Right hindlimb (tissue), 1 donor: ENCODE results near the gene MGLL.
"Not testable (repeated sequence)": the region's sequence is repeated elsewhere in the genome, so short reads cannot be mapped to it uniquely, and the experiment has no call there.

Experiments
- DNase-seq: peaks from one replicate; pipeline ENCODE4 v3.0.0-alpha.2; 2018

Gene MGLL

DNA sequence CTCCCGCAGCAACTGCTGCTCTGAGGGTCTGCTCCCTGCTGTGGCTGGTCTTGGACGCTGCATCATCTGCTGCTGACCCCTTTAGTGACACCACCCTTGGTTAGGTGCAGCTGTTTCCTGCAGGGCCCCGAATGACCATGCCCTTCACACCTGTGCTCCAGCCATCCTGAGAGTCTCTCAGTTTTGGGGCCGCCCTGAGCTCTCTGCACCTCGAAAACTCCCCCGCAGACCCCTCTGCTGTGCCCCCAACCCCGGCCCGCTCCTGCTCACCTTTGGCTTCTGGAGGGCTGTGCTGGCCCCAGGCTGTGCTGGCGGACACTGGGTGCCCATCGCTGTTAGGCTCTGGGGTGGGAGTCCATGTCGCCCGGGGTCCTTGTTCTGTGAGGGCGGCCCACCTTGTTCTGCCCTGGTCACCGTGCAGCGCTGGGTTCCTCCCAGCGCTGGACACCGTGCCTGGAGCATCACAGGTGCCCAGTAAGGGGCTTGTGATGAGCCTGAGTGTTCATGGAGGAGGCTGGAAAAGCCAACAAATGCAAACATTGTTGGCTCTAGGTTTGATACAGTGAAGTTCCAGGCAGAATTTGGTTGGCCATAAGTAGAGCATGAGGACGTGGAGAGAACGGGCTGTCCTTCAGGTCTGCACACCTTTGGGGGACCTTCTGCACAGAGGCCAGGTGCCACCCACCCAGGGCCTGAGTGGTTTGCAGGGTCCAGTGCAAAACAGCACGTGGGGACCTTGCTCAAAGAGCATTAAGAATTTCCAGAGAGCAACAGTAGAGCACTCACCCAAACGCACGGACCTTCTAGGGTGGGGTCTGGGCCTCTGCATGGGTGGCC is 137.2 kb downstream of the MGLL start:
- peak; percentile 17 for DNase-seq

- DNase-seq: no peak
Observed at GRCh38 chr3:127682561-127682960, 139.8 kb downstream of the MGLL start.

DNA sequence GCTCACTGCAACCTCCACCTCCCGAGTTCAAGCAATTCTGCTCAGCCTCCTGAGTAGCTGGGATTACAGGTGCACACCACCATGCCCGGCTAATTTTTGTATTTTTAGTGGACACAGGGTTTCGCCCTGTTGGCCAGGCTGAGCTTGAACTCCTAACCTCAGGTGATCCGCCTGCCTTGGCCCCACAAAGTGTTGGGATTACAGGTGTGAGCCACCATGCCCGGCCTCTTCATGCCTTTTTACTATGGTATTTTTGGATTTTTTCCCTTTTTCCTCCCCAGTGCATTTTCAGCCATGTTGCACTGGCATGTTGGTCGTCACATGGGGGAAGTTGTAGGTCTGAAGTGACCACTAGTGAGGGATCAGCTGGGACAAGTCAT is 140.2 kb downstream of the MGLL start:
- DNase-seq: not testable (repeated sequence)

GRCh38 chr3:127680798-127681221 is 141.5 kb downstream of the MGLL start:
- peak; percentile 18 for DNase-seq

DNA sequence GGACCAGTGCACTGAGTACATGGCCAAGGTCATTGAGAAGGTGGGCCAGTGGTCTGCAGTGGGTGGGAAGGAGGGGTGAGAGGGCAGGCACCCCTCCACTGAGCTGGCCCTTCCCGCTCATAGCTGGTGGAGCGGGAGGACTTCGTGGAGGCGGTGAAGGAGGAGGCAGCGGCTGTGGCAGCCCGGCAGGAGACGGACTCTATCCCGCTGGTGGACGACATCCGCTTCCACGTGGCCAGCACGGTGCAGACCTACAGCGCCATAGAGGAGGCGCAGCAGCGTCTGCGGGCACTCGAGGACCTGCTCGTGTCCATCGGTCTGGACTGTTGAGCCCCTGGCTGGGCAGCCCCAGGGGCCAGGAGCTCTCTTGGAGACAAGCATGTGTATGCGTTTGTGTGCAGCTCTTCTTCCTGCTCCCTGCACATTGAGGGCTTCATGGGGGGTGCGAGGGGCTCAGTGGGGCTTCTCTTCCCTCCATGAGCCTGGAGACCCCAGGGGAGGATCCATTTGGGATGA is 142.1 kb downstream of the MGLL start:
- no peak for DNase-seq

DNA sequence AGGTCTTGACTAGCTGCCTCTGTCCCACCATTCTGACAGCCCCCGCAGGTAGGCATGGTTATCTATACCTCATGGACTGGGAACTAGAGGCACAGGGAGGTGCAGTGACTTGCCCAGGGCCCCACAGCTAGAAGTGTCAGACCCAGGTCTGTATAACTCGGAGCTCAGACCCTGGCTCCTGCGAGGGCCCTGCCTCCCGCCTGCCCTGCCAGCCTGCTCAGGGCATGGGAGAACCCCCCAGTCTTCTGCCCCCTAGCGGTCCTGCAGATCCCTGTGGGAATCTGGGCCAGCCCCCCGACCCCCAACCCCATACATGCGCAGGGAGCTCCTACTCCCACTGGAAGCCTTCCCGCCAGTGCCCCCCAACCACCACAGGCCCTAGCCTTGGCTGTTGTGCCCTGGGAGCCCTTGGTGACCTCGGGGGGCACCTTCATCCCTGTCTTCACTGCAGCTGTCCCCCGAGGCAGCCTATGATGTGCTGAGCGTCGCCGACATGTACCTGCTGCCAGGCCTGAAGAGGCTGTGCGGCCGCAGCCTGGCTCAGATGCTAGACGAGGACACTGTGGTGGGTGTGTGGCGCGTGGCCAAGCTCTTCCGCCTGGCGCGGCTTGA is 142.7 kb downstream of the MGLL start:
- DNase-seq: peak; percentile 21

DNA sequence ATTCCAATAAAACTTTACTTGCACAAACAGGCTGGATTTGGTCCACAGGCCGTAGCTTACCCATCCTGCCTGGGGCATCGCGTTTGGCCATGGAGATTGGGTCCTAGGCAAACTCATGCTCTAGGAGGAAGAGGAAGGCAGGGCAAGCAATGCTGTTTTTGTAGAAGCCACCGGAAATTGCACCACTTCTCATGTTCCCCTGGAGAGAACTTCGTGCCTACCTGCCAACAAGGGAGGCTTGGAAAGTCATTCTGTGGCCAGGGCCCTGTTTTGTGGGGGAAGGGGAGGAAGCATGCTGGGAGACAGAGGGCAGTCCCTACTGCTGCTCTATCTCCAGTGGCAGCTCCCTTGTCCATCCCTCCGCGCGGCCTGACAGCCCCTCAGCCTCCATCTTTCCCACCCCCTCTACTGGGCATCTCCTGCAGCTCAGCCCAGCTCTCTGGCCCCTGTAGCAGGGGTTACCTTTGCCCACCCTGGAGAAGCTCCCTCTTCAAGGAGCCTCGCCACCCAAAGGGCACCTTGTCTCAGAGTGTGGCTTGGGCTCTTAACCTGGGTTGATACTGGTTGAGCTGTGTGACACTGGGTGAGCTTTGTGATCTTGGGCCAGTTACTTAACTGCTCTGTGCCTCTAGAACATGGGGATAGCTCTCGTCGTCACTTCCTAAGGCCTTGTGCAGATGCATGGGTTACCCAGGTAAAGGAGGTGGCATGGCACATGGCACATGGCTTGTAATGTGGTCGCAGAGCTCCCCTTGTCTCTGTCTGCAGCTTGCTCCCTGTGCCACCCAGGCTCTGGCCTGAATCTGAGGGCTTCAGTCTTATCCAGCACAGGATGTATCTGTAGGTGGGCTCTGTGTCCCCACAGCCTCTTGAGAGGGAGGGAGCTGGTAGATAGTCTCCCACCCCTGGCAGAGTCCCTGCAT is 143.4 kb downstream of the MGLL start:
- DNase-seq: no peak

DNA sequence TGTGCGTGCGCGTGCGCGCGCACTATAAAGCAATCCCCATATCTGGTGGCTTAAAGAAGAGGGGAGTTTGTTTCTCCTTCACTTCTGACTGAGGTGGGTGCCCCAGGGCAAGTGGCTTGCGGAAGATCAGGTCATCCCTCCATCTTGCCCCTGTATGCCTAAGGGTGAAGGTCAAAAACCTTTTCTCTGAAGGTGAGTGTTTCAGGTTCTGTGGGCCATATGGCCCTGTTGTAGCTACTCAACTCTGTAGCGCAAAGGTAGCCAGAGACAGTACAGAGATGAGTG is 144.1 kb downstream of the MGLL start:
- DNase-seq: no peak

- DNase-seq: peak; percentile 13
Observed at GRCh38 chr3:127677541-127678314, 144.6 kb downstream of the MGLL start.

DNA sequence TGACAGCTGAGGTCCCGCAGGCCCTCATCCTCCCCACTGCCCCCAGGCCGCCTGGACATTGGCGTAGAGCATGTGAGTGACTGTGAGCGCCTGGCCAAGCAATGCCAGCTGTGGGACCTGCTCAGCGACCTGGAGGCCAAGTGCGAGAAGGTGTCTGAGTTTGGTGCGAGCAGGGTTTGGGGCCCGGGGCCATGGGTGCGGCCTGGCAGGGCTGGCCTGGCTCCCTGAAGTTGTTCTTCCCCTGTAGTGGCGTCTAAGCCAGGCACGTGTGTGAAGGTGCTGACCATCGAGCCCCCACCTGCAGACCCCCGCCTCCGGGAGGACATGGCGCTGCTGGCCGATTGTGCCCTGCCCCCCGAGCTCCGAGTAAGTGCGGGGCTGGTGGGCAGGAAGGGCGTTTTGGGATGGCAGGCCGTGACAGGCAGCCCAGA is 145.4 kb downstream of the MGLL start:
- DNase-seq: no peak

- no peak for DNase-seq
Observed at GRCh38 chr3:127676456-127676855, 145.9 kb downstream of the MGLL start.

- DNase-seq: no peak
Observed at GRCh38 chr3:127675651-127676391, 146.5 kb downstream of the MGLL start.

DNA sequence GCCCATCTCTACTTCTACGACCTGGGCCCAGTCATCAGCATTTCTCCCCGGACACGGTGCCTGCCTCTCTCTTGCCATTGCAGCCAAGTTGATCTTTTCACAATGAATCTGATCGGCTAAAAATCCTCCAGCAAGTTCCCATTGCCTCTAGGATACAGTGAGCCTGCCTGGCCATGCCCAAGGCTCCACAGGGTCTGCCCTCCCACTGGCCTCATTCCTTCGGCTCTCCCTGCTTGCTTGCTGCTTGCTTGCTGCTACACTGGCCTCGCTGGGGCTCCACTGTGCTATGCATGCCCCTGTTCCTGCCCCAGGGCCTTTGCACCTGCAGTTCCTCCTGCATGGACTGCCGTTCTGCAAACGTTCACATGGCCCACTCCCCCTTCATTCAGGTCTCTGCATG is 147.5 kb downstream of the MGLL start:
- no peak for DNase-seq

DNA sequence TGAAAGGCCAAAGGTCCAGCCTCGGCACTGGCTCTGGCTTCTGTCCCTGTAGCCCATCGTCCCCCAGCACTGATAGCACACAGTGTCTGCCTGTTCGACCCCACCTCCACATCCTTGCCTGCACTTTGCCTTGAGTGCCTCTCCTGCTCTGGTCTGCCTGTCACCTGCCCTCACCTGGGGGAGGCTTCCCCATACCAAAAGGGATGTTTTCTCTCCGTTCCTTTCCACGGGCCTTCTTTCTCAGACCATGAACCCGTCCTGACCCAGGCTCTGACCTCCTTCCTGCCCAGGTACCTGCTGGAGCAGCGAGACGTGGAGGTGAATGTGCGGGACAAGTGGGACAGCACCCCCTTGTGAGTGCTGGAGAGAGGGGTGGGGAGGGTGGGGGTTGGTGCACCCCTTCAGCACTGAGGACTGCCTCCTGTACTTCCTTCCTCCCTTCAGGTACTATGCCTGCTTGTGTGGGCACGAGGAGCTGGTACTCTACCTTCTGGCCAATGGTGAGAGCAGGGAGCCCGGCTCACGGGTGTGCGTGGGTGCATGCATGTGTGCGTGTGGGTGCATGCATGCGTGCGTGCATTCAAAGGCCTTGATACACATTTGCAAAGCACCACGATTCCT is 148.1 kb downstream of the MGLL start:
- DNase-seq: peak; percentile 16

DNA sequence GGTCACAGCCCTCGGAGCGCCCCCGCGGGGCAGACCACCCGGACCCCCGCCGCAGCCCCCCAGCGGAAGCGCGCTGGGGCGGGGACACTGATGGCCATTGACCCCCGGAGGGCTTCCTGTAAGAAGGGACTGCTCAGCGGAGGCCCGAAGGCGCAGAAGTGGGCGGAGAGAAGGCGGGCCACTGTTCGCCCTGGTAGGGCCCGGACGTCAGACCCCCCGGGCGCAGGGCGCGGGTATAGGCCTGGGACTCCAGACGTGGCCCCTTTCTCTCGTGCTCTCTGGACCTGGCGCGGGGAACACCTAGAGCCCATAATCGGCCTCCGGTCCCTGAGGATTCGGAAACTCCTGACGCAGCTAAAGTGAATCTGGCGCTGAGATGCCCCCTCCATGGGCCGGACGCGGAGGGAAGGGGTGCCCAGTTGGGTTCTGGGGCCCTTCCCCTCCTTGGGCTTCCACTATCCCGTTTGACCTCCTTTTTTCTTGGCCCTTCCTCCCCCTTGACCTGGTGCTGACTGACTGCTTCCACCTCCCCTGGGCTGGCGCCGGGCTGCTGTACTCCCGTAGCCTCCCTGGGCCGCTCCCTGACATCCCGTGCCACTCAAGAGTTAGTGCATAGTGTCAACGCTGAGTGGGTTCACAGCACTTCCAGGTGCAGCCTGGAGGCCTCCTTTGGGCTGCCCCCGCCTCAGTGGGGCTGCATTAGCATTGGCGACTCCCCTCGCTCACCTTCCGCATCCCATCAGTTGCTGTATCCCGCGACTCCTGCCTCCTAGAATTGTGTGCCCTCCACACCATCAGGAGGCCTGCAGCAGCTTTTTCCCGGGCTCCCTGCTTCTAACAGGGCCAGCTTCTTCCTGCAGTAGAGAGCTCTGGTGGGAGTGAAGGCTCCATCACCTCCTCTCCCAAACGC is 148.9 kb downstream of the MGLL start:
- peak; percentile 65 for DNase-seq

DNA sequence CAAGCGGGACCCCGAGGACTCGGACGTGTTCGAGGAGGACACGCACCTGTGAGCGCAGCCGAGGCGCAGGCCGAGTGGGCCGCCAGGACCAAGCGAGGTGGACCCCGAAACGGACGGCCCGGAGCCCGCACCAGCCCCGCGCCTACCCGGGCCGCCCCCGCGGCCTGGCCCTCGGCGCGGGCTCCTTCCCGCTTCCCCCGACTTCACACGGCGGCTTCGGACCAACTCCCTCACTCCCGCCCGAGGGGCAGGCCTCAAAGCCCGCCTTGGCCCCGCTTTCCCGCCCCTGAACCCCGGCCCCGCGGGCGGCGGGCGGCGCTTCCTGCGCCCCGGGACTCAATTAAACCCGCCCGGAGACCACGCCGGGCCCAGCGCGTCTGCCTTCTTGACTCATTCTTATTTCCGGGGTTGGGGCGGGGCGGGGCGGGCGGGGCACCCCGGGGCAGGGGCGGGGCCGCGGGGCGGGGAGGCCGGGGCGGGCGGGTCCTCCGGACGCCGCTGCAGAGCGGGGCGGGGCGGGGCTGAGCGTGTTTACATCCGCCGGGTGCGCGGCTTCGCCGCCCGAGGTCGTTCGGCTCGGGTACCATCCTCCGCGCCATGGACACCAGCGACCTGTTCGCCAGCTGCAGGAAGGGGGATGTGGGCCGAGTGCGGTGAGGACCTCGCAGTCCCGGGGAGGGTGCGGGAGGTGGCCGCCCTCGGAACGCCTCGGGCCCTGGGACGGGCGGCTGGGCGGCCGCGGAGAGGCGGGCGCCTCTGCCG is 149.7 kb downstream of the MGLL start, which contains the start of gene ABTB1:
ABTB1 (plus strand) TSS at position 524 of the 762 bp plus-strand sequence; CDS start at position 598, 74 bp downstream.
- peak; percentile 89 for DNase-seq

DNA sequence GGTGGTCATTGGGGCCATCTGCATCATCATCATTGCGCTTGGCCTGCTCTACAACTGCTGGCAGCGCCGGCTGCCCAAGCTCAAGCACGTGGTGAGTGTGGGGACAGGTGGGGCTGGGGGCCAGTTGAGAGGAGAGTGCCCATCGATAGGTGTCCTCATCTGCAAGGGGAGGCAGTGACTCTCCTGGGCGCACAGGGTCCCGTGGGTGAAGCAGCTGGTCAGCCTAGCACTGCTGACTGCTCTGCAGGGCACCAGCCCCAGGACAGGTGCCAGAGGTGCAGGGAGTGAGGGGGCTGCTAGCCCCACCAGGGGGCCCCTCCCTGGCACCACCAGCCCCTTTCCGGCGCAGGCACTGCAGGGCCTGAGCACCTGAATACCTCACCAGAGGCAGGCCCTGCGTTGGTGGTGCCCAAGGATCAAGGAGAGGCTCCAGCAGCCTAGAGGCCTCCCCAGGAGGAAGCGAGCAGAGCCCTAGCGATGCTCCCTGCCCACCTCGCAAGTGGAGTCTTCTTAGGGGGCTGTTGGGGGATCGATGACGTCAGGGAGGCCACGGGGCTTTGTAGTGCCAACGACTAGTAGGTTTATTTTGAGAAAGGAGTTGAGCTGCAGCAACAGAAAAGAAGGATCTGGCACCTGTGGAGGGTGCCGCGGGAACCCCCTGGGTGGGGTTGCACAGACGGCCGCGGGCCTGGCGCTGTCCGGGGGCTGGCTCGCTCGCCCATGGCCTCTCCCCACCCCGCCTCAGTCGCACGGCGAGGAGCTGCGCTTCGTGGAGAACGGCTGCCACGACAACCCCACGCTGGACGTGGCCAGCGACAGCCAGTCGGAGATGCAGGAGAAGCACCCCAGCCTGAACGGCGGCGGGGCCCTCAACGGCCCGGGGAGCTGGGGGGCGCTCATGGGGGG is 150.5 kb downstream of the MGLL start:
- DNase-seq: no peak
